T47D (cell line): ENCODE results near the gene LAMC3.

Experiments
- DNase-seq, 2 experiments: peaks; one replicate each; pipeline versions ENCODE4 v3.0.0 to v3.0.0-alpha.2; 2011 to 2012; ENCODE audit warnings: low read depth in 1 of 2, low spot score in 1 of 2
- JUND ChIP-seq: IDR thresholded peaks from 2 replicates; pipeline ENCODE4 v1.6.1; 2012; ENCODE audit warnings: low read depth
- in situ Hi-C: cut with HindIII; loops from 2 replicates; pipeline ENCODE4 v1.10.0; 2016; ENCODE audit warnings: low sequenced_read_pairs, low pct_unique_long_range_greater_than_20kb

The LAMC3 gene

GRCh38 chr9:131119600-131119999, 110.6 kb downstream of the LAMC3 start:
- in situ Hi-C loops: no loop called here
- no peak for DNase-seq
- no peak for TF ChIP-seq JUND

GRCh38 chr9:131120620-131121228, 111.8 kb downstream of the LAMC3 start:
- TF ChIP-seq JUND: no peak
- DNase-seq: no peak
- in situ Hi-C loops: no loop called here

- DNase-seq: no peak
- in situ Hi-C loops: no loop called here
- no peak for TF ChIP-seq JUND
Observed at GRCh38 chr9:131121346-131121745, 112.4 kb downstream of the LAMC3 start.

GRCh38 chr9:131122158-131122557, 113.2 kb downstream of the LAMC3 start:
- no peak for DNase-seq
- in situ Hi-C loops: no loop called here
- TF ChIP-seq JUND: no peak

- no peak for DNase-seq
- in situ Hi-C loops: no loop called here
- no peak for TF ChIP-seq JUND
Observed at GRCh38 chr9:131125038-131125287, 116.0 kb downstream of the LAMC3 start.

- DNase-seq: peak; percentile 98 to 99
- TF ChIP-seq JUND: no peak
- in situ Hi-C loops: no loop called here
Observed at GRCh38 chr9:131125288-131126058, 116.5 kb downstream of the LAMC3 start, which contains the start of gene NUP214. Gene NUP214, plus strand, starts transcription at chr9:131125586. Its CDS starts 119 bp downstream, at chr9:131125705.

- no peak for TF ChIP-seq JUND
- no peak for DNase-seq
- in situ Hi-C loops: no loop called here
Observed at GRCh38 chr9:131126059-131126426, 117.1 kb downstream of the LAMC3 start.

- no peak for TF ChIP-seq JUND
- in situ Hi-C loops: no loop called here
Observed at GRCh38 chr9:131129183-131129582, 120.2 kb downstream of the LAMC3 start.

GRCh38 chr9:131138676-131139075, 129.7 kb downstream of the LAMC3 start:
- DNase-seq: no peak
- in situ Hi-C loops: no loop called here
- no peak for TF ChIP-seq JUND

More at GRCh38 chr9:131129183-131129582, 120.2 kb downstream of the LAMC3 start:
- no peak for DNase-seq

- TF ChIP-seq JUND: no peak
- in situ Hi-C loops: no loop called here
- no peak for DNase-seq
Observed at GRCh38 chr9:131140112-131140511, 131.1 kb downstream of the LAMC3 start.

- in situ Hi-C loops: no loop called here
- DNase-seq: no peak
- no peak for TF ChIP-seq JUND
Observed at GRCh38 chr9:131140550-131140949, 131.6 kb downstream of the LAMC3 start.

GRCh38 chr9:131142160-131142559, 133.2 kb downstream of the LAMC3 start:
- DNase-seq: no peak
- no peak for TF ChIP-seq JUND
- in situ Hi-C loops: no loop called here
